Renal pelvis (tissue), 4 donors: ENCODE data around the gene ATG101. TPM values are rescaled to one million over a fixed set of nuclear protein-coding genes. Genes with fewer than 3 reads are reported as not detected.

ENCODE experiments used
- DNase-seq: peaks from one replicate; pipeline ENCODE4 v3.0.0-alpha.2; 2013
- polyA plus RNA-seq, 3 donors: library from polyadenylated mRNA; unstranded; fragments of 120-200 nt; gene quantifications; one replicate each; pipeline ENCODE4 v1.2.1, GENCODE V29; 2013; ENCODE audit not compliant: insufficient read length in 3 of 3

The ATG101 gene
- polyA plus RNA-seq, 3 donors, result 28.7 to 34.0 (median 30.1) TPM

DNA sequence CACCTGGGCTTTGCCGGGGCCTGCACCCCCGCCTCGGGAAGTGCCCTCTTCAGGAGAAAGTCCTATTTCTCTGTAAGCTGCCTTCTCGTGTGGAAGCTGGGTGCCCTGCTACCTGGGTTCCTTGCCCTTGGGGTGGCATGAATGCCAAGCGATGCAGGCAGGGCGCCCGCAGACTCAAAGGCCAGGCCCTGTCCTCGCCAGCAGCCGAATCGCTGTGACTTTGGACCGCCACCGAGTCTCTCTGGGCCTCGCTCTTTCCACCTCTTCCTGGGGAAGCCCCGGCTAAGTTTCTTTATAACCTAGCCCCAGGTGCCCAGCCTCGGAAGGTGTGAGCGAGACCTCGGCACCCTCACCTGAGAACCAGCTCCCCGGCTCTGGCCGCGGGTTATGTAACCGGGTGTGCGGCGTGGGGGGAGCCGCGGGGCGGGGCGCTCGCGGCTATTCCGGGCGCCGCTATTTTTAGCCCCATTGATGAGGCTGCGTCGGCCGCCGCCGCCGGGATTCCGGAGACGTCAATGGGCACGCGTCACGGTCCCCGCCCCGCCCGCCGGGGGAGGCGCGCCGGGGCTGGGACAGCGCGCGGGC lies 33.1 kb upstream of the ATG101 start:
- no peak for DNase-seq

DNA sequence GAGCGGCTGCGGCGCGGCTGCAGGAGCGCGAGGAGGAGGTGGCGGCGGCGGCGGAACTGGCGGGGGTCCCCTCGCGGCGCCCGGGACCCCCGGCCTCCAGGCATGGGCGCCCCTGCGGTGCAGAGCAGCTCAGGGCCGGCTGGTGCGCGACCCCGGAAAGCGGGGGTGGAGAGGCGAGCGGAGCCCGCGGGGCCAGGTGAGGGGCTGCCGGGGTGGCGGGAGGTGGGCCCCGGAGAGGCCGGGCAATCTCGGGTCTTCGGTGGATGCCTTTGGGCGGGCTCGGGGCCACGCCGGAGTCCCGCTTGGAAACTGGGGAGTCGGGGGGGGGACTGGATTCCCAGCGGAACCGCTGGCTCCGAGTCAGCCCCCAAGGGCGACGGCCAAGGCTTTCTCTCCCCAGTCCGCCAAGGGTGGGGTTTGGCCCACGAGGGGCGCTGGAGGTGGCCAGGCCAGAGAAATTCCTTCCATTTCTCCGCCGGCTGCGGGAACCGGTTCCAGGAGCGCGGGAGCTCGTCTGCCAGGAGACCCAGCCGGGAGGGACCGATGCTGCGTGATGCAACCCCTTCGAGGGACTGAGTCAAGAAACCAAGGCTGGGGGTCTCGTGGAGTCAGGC lies 32.4 kb upstream of the ATG101 start:
- no peak for DNase-seq

DNA sequence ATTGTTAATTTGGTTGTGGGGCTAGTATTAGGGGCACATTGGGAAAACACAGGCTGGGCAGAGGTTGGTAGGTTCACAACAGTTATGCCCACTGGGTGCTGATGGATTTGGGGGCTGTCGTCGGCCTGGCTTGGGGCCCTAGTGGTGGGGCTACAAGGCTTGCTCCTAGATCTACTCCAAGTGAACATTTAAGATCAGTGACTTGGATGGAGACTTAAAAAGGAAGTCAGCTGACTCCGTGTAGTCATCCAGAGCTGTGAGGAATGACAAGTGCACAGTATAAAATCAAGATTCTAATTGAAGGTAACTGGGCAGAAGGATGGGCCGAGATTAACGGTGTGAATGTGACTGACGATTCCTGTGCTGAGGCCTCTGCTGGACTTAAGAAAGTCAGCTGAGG lies 31.3 kb upstream of the ATG101 start:
- DNase-seq, result no peak

DNA sequence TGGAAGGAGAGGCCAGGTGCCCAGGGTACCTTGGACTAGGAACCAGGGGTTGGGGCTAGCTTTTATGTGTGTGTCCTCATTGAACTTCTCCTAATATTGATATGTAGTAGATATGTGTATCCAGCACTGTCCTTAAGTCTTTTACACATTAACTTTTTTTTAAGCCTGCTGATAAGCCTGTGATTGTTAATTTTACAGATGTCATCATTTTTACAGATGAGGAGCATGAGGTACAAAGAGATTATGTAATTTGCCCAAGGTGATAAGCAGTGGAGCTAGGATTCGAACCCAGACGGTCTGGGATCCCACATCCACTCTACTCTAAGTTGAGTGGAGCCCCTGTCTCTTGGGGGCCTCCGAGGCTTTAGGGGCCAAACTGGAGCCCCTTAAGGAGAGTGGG lies 28.7 kb upstream of the ATG101 start:
- DNase-seq, result no peak

DNA sequence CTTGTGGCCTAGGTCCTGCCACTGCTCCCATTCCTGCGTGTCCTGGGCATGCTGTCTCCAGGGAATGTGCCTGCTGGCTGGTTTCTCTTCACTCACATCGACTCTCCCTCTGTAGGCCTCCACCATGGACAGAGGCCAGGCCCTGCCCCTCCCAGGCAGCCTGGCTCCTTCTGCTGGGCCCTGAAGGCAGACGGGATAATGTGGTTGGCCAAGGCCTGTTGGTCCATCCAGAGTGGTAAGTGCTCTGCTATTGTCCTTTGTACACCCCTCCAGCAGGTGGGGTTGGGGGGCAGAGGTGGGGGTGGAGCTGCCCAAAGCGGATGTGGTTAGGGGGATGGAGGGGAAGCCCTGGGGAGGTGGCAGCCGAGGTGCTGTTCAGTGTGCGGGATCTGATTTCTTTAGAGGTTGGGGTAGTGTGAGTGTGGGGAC lies 28.1 kb upstream of the ATG101 start:
- no peak for DNase-seq

DNA sequence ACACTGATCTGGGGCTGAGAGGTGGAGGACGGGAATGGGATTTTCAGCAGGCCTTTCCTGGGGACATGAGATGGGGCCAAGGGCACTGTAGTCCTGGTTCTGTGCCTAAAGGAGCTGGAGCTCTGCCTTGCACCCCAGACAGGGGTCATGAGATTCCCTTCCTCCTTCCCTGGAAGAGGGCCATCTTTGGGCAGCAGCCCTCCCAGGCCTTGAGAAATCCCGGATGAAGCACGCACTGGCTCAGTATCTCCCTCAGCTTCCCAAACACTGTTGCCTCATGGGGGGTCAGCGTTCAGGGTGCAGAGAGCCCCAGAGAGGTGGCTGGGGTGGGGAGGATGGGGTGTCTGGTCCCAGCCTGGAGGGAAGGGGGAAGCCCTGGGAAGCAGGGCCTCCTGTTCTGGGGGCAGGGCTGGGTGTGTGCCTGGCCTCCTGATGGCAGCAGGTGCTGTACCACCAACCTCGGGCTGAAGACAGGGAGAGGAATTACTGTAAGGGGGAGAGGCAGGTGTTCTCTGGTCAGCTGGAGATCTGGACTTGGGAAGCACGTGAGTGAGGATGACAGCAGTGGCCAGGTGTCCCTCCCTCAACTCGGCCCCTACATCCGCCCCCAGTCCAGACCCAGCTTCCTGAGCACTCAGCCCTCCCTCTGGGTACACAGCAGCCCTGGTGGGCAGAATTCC lies 26.9 kb upstream of the ATG101 start:
- no peak for DNase-seq

DNA sequence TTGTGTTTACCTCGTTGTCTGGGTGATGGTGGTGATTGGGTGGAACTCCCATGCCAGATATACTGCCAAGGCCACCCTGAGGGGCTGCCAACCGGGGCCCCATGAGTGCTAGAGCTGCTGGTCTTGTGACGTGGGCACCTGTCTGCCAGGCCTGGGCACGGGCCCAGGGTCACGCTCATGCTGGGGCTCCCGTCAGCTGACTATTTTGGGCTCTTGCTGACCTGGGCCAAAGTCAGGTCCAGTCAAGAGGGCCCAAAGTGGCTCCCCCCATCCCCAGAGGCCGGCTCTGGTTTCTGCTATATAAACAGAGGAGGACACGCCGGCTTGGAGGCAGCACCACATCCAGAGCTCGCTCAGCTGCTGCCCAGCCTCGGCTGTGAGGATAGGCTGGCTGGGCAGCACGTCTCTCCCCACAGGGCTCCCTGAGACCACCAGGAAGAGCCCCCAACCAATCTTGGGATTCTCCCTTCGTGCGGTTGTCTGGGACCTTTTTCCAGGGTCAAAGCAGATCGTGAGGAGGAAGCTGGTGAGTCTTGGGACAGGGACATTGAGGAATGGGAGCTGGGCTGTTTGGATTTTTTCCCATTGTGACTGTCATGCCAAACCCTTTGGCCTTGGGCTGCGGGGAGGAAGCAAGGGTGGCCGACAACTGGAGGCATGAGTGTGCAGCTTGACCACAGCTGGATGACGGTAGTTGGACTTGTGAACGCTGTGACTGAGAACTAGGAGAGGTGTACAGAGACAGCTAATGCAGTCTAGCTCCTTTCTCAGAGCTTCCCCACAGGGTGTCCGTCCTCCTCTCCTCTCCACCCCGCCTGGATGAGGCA lies 26.2 kb upstream of the ATG101 start:
- no peak for DNase-seq

DNA sequence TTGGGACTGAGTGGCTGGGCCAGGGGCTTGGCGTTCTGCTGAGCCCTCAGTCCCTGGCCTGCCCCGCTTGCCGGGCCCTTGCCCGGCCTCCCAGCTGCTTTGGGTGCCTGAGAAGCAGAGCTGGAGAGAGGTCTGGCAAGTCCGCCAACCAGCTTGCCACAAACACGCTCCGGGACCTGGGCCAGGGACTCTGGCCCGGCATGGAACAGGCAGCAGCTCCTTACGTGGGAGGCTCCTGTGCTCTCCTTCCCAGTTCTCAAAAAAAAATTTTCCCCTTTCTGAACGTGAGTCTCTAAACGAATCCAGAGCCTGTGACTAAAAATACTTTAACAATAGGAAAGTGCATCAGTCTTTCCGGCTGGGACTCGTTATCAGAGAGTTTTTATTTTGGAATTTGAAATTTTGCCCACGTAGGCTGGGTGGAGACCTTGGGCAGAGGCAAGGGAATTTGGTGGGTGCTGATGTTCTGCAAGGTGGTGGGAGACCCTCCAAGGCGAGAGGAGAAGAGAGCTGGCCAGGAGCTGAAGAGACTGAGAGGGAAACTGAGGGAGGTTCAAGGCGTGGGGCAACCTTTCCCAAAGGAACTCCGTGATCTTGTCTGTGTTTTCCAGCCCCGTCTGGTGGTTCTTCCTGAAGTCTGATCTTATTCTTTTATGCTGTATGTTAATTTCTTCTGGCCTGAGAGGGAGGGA lies 25.3 kb upstream of the ATG101 start:
- no peak for DNase-seq

DNA sequence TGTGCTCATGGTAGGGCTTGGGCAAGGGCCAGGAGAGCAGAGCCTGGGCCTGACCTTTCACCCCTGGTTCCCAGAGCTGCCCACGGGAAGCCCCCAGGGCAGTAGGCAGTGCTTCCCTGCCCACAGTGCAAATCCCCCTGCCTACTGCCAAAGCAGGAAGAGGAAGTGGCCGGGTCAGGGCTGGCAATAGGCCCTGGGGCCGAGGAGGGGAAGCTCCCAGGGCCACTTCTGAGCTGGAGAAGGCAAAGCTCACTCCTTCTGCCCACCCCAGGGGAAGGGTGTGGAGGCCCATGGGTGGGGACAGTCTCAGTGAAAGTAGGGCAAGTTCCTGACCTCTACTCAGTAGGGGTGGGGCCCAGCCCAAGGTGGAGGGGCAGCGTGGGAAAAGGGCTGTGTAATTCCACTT lies 24.0 kb upstream of the ATG101 start:
- no peak for DNase-seq

DNA sequence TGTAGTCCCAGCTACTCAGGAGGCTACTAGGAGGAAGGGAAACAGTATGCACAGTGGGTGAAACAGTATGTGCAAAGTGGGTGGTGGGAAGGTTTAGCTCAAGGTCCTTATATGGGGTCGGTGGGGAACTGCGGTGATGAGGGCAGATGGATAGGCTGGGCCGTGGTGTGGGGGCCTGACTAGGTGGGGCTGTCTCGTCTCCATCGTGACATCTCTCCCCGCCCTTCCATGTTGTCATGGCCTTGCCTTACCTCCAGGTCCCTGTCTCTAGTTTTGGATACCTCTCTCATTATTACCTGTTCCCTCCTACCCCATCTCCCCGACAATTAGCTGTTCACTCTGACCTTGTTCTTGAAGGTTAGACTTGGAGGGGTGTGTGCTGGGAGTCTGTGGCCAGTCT lies 22.9 kb upstream of the ATG101 start:
- no peak for DNase-seq

DNA sequence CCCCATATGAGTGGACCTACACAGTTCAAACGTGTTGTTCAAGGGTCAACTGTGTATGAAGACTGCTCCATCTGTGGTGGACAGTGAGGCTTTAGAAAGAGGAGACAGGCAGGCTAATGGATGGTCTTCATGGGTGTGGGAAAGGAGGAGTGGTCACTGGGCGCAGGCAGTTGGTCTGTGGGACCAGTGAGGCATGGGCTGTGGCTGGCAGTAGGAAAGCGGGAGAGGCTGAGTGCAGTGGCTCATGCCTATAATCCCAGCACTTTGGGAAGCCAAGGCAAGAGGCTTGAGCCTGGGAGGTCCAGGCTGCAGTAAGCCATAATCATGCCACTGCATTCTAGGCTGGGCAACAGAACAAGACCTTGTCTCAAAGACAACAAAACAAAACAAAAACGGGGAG lies 20.5 kb upstream of the ATG101 start:
- DNase-seq, result no peak

DNA sequence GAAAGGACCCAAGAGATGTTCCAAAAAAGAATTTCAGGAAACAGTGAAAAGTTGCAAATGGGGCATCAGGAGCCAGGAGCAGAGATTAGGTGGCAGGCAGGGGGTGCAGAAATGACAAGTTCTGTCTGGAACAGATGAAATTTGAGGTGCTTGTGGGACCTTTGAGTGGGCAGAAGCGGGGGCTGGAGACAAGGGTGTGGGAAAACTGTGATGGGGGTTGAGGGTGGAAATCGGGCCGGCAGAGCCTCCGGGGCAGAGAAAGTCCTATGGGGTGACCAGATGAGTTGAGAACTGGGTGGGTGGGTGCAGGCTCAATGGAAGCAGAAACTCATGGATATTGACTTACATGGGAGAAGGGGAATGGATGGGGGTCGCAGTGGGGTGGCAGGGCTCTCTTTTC lies 20.1 kb upstream of the ATG101 start:
- DNase-seq, result no peak

DNA sequence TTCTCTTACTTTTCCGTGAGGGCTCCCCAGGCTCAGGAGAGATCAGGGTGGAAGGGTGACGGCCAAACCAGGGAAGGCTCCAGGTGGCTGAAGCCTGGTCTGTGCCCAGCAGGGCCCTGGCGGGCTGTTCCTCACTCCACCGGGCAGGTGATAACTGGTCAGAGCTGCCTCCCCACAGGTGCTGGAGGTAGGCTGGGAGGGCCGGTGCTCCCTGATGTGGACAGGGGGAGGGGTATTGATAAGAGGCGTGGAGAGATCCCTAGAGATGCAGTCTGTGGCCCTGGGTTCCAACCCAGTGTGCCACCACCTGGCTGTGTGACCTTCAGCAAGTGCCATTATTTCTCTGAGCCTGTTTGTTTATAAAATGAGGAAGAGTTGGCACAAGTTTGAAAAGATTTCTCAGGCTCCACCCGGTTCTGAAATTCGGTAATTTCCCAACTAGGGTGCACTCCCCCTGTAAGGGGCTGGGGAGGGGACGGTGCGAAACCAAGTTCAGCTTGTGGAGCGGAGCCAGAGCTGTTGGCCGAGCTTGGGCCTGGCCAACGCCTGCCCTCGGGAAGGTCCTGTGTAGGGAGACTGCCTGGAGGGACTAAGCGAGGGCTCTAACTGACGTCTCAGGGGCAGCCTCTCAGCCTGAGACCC lies 19.5 kb upstream of the ATG101 start:
- no peak for DNase-seq

DNA sequence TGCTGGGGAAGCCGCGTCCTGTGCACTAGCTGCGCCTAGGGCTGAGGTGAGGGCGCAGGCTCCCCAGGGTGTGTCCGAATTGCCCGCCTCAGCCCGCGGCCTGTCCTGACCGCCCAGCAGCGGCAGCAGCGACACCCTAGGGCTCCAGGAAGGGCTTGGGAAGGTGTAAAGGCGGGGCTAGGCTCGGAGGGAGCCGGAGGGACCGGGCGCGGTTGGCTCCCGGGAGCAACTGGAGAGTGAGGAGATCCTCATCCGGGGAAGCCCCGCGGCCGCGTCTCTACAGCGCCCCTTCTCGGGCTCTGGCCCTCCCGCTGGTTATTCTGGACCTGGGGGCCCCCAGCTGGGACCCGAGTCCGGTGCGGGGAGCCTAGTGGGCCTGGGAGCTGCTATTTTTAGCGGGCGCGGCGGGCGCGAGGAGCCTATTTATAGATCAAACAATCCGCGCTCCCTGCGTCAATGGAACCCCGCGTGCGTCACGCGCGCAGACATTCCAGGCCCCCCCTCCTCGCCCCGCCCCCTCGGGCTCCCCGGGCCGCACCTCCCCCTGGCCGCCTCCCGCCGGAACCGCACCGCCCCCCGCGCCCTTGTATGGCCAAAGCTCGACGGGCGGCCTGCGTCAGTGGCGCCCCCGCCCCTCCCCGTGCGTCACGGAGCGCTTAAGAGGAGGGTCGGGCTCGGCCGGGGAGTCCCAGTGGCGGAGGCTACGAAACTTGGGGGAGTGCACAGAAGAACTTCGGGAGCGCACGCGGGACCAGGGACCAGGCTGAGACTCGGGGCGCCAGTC lies 18.8 kb upstream of the ATG101 start, which contains the start of gene NR4A1:
Gene NR4A1 (plus strand): TSS at position 685 of the 784 bp plus-strand sequence. CDS start 2,887 bp downstream, outside the sequence.
- DNase-seq, result peak; percentile 94

DNA sequence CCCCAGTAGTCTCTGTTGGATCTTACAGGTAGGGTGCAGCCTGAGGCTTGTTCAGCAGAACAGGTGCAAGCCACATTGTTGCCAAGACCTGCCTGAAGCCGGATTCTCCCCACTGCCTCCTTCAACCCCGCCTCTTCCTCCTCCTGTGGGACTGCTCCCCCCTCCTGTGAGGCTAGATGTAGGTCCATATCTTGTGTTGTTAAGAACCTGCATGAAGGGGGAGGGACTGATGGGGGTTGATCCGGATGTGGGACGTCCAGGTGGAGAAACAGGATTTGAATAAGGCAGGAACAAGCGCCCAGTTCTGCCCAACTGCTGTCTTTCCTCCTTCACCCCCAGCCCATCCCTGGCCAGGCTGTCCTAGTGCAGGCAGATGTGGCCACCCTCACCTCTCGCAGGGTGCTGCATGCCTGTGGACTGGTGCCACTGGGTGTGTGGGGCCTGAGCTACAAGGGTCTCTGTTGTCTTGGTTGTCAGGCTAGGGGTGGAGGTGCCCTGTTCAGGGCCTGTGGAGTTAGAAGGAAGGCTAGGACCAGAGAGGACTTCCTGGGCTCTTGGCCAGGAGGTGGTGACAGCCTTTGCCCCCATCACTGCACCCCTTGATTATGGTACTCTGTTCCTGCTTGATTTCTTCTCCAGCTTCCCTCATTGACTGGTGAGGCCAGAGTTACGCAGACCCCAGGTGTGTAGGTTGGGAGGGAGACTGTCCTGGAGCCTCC lies 17.2 kb upstream of the ATG101 start:
- DNase-seq, result no peak

DNA sequence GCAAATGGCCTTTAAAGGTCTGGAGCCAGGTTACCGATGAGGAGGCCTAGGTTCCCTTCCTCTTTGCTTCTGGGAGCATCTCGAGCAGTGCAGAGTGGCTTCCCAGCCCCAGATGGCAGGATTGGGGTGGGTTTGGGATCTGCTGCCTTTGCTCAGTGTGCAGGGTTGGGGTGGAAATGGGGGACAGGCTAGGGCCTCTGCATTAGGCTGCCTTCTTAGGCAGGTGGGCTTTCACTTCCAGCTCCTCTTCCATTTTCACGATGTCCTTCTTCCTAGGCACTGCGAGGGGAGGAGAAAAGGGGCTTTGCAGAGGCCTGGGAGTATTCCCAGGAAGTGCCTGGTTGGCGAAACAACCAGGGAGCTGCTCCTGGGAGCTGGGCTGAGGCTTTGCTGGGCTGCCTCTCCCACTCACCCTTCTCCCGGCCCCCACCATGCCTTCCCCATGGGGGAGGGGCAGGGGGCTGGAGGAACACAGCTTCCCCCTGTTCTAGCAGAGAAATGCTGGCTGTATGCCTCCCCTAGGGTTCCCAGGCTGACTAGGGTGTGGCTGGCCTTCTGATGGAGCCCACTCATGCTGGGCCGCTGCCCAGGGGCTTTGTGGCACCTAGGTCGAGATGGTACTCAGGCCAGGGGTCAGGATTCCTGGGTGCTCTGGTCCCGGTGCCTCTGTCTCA lies 16.1 kb upstream of the ATG101 start:
- DNase-seq, result no peak

DNA sequence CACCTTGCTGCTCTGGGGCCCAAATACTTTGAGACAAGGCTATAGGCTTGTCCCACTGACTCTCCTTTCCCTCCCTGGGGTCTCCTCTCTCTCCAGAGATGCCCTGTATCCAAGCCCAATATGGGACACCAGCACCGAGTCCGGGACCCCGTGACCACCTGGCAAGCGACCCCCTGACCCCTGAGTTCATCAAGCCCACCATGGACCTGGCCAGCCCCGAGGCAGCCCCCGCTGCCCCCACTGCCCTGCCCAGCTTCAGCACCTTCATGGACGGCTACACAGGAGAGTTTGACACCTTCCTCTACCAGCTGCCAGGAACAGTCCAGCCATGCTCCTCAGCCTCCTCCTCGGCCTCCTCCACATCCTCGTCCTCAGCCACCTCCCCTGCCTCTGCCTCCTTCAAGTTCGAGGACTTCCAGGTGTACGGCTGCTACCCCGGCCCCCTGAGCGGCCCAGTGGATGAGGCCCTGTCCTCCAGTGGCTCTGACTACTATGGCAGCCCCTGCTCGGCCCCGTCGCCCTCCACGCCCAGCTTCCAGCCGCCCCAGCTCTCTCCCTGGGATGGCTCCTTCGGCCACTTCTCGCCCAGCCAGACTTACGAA lies 15.4 kb upstream of the ATG101 start:
- DNase-seq, result no peak

DNA sequence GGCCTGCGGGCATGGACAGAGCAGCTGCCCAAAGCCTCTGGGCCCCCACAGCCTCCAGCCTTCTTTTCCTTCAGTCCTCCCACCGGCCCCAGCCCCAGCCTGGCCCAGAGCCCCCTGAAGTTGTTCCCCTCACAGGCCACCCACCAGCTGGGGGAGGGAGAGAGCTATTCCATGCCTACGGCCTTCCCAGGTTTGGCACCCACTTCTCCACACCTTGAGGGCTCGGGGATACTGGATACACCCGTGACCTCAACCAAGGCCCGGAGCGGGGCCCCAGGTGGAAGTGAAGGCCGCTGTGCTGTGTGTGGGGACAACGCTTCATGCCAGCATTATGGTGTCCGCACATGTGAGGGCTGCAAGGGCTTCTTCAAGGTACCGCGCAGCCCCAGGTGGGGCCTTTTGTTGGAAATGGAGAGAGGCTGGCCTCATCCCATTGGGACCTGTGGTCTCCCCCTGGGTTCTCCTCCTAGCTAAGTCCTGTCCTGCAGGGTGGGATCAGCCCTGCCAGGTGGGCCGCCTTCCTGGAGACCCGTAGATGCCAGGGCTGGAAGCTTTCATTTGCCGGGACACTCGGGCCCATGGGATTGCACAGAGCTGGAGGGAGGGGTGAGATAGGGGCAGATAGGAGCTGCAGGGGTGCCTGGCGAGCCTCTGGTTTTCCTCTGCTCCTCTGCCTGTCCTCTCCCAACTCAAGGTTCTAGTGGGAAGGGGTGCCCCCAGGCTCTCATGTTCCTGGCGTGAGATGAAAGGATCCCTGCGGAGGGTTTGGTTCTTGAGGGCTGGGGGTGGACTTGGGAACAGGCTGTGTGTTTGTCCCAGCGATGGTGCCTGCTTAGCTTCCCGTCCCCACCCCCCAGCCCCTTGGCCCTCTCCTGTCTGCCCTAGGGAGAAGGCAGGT lies 14.7 kb upstream of the ATG101 start:
- no peak for DNase-seq
